Endothelial cell (in vitro differentiated cells): ENCODE results near the gene GLCCI1. TPM values are rescaled to one million over a fixed set of nuclear protein-coding genes. Genes with fewer than 3 reads are reported as not detected.

ENCODE experiments used
- DNase-seq: peaks from one replicate; pipeline ENCODE4 v3.0.0; 2021; ENCODE audit warnings: low spot score
- H3K27ac Mint-ChIP-seq: one replicate; pipeline ENCODE4 v1.8.0; 2021; ENCODE audit warnings: mixed read lengths, inconsistent platforms; ENCODE audit not compliant: unreplicated experiment
- H3K27me3 Mint-ChIP-seq: one replicate; pipeline ENCODE4 v1.8.0; 2021; ENCODE audit warnings: mild to moderate bottlenecking, moderate library complexity, mixed read lengths, inconsistent platforms; ENCODE audit not compliant: unreplicated experiment
- H3K36me3 Mint-ChIP-seq: one replicate; pipeline ENCODE4 v1.8.0; 2021; ENCODE audit warnings: mild to moderate bottlenecking, low read depth, mixed read lengths, inconsistent platforms; ENCODE audit not compliant: unreplicated experiment
- H3K4me1 Mint-ChIP-seq: one replicate; pipeline ENCODE4 v1.8.0; 2021; ENCODE audit warnings: mild to moderate bottlenecking, mixed read lengths, inconsistent platforms; ENCODE audit not compliant: unreplicated experiment
- H3K4me3 Mint-ChIP-seq: one replicate; pipeline ENCODE4 v1.8.0; 2021; ENCODE audit warnings: mild to moderate bottlenecking, mixed read lengths, inconsistent platforms; ENCODE audit not compliant: unreplicated experiment
- H3K9me3 Mint-ChIP-seq: one replicate; pipeline ENCODE4 v1.8.0; 2021; ENCODE audit warnings: mixed read lengths, inconsistent platforms; ENCODE audit not compliant: unreplicated experiment
- CTCF ChIP-seq: fragments of 200-600 bp; sonication (generic); IDR thresholded peaks from one replicate; pipeline ENCODE4 v1.5.0; 2021; ENCODE audit warnings: antibody characterized with exemption; ENCODE audit not compliant: unreplicated experiment
- long read RNA-seq: library from polyadenylated mRNA; unstranded; transcript quantifications from one replicate; pipeline ENCODE4 v2.0.0, GENCODE V29; 2020; ENCODE audit not compliant: unreplicated experiment
- total RNA-seq: library from RNA; stranded (reverse); fragmentation: NEBNext Ultra II Directional; extraction: Animal tissue kit (Norgen Biotek cat#: 25700); gene quantifications from one replicate; pipeline ENCODE4 v1.2.1, GENCODE V29; 2021; ENCODE audit not compliant: unreplicated experiment

GLCCI1 gene
- 13.8 TPM for total RNA-seq
- long read RNA-seq = 0 reads

GRCh38 chr7:7968544-7969305 is at the start of gene GLCCI1:
GLCCI1 (plus strand) TSS chr7:7968796; CDS start chr7:7969351, 555 bp downstream.
- Mint-ChIP-seq H3K27me3 (peaks cover 2% of the 10 kb centered on the region), H3K4me1 (peaks cover 7% of the 10 kb centered on the region), H3K4me3 (peak within 1 kb of the TSS; percentile 92), H3K36me3 (no peaks in the 10 kb centered on the region), H3K27ac (peak within 1 kb of the TSS; percentile 59), H3K9me3 (no peaks in the 10 kb centered on the region)
- TF ChIP-seq CTCF = no peak
- DNase-seq = peak; percentile 94

- H3K27ac Mint-ChIP-seq = no peak overlapping the region
Measured at GRCh38 chr7:7919449-7919945, 49.1 kb upstream of the GLCCI1 start.

GRCh38 chr7:7920056-7920455 is 48.5 kb upstream of the GLCCI1 start:
- no peak overlapping the region for H3K4me3 Mint-ChIP-seq
- DNase-seq = no peak
- no peak for TF ChIP-seq CTCF
- peaks cover 1% of the 10 kb centered on the region for H3K27me3 Mint-ChIP-seq
- no peaks in the 10 kb centered on the region for H3K36me3 Mint-ChIP-seq
- H3K9me3 Mint-ChIP-seq = no peaks in the 10 kb centered on the region
- no peak overlapping the region for H3K27ac Mint-ChIP-seq
- H3K4me1 Mint-ChIP-seq = no peaks in the 10 kb centered on the region

More at GRCh38 chr7:7919449-7919945, 49.1 kb upstream of the GLCCI1 start:
- Mint-ChIP-seq H3K36me3 (no peaks in the 10 kb centered on the region), H3K9me3 (no peaks in the 10 kb centered on the region), H3K27me3 (peaks cover 1% of the 10 kb centered on the region), H3K4me1 (no peaks in the 10 kb centered on the region), H3K4me3 (no peak overlapping the region)
- TF ChIP-seq CTCF = no peak
- no peak for DNase-seq

- Mint-ChIP-seq H3K9me3 (no peaks in the 10 kb centered on the region), H3K36me3 (no peaks in the 10 kb centered on the region), H3K27me3 (peaks cover 1% of the 10 kb centered on the region), H3K4me1 (no peaks in the 10 kb centered on the region), H3K4me3 (no peak overlapping the region), H3K27ac (no peak overlapping the region)
- no peak for DNase-seq
- no peak for TF ChIP-seq CTCF
Measured at GRCh38 chr7:7920481-7920880, 48.1 kb upstream of the GLCCI1 start.

GRCh38 chr7:7921830-7922229 is 46.8 kb upstream of the GLCCI1 start:
- Mint-ChIP-seq H3K9me3 (no peaks in the 10 kb centered on the region), H3K27me3 (no peaks in the 10 kb centered on the region), H3K4me1 (no peaks in the 10 kb centered on the region), H3K36me3 (no peaks in the 10 kb centered on the region), H3K4me3 (no peak overlapping the region), H3K27ac (no peak overlapping the region)
- TF ChIP-seq CTCF = no peak
- no peak for DNase-seq
